SH-SY5Y (cell line): Measurements from ENCODE around the gene TDRD3.

Source experiments
- GATA2 ChIP-seq: IDR thresholded peaks from 2 replicates; pipeline ENCODE4 v1.6.1; 2011; ENCODE audit warnings: mild to moderate bottlenecking, low read depth, low read length
- GATA3 ChIP-seq: IDR thresholded peaks from 2 replicates; pipeline ENCODE4 v1.6.1; 2011; ENCODE audit warnings: low read depth, mild to moderate bottlenecking, low read length, moderate library complexity

DNA sequence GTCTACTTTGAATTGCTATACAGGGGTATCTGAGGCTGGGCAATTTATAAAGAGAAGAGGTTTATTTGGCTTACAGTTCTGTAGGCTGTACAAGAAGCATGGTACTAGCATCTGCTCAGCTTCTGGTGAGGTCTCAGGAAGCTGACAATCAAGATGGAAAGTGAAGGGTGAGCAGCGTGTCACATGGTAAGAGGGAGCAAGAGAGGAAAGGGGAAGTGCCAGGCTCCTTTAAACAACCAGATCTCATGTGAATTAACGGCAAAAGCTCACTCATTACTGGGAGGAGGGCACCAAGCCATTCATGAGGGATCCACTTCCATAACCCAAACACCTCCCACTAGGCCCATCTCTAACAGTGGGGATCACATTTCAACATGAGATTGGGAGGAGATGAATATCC, 222.4 kb downstream of the TDRD3 start:
- TF ChIP-seq GATA3 (no peak), GATA2 (no peak)
